Measurements from ENCODE around the gene CCDC188.

The CCDC188 gene

GRCh38 chr22:20143883-20144665 is 6.8 kb downstream of the CCDC188 start:
- no peaks in the 10 kb centered on the region for H3K4me1 ChIP-seq
- H3K4me3 ChIP-seq = no peak overlapping the region
- no peaks in the 10 kb centered on the region for H3K27me3 ChIP-seq
- H3K9me3 ChIP-seq = no peaks in the 10 kb centered on the region
- no peak for TF ChIP-seq CTCF (IDR thresholded peaks at IDR 0.05)
- no peak for DNase-seq
- H3K27ac ChIP-seq = no peak overlapping the region
- peaks cover 3 to 76% (median 39%) of the 10 kb centered on the region in 3 donors for H3K36me3 ChIP-seq
- intact Hi-C loops (cut with DNase I; ENCODE audit: low total_unique reads) = no loop called here

GRCh38 chr22:20142711-20143621 is 7.9 kb downstream of the CCDC188 start:
- H3K27me3 ChIP-seq = no peaks in the 10 kb centered on the region
- intact Hi-C loops (cut with DNase I; ENCODE audit: low total_unique reads) = no loop called here
- no peak overlapping the region for H3K27ac ChIP-seq
- H3K4me3 ChIP-seq = no peak overlapping the region
- H3K4me1 ChIP-seq = peaks cover 3 to 7% (median 4%) of the 10 kb centered on the region in 4 donors
- no peak for TF ChIP-seq CTCF (IDR thresholded peaks at IDR 0.05)
- peaks cover 3 to 77% (median 39%) of the 10 kb centered on the region in 3 donors for H3K36me3 ChIP-seq
- no peak for DNase-seq
- H3K9me3 ChIP-seq = no peaks in the 10 kb centered on the region

- Histone ChIP-seq H3K36me3 (peaks cover 3 to 70% (median 39%) of the 10 kb centered on the region in 3 donors), H3K9me3 (no peaks in the 10 kb centered on the region), H3K27me3 (no peaks in the 10 kb centered on the region), H3K27ac (no peak overlapping the region), H3K4me1 (peaks cover 9 to 22% (median 19%) of the 10 kb centered on the region in 4 donors), H3K4me3 (no peak overlapping the region)
- no peak for DNase-seq
- TF ChIP-seq CTCF (IDR thresholded peaks at IDR 0.05) = no peak
- intact Hi-C loops (cut with DNase I; ENCODE audit: low total_unique reads) = no loop called here
Measured at GRCh38 chr22:20141186-20142077, 9.4 kb downstream of the CCDC188 start.

GRCh38 chr22:20140521-20140964 is 10.3 kb downstream of the CCDC188 start:
- no peak for DNase-seq
- no peak overlapping the region for H3K4me3 ChIP-seq
- H3K9me3 ChIP-seq = no peaks in the 10 kb centered on the region
- no peak overlapping the region for H3K27ac ChIP-seq
- peaks cover 9 to 31% (median 28%) of the 10 kb centered on the region in 4 donors for H3K4me1 ChIP-seq
- TF ChIP-seq CTCF (IDR thresholded peaks at IDR 0.05) = no peak
- intact Hi-C loops (cut with DNase I; ENCODE audit: low total_unique reads) = no loop called here
- peaks cover 3 to 65% (median 39%) of the 10 kb centered on the region in 3 donors for H3K36me3 ChIP-seq
- H3K27me3 ChIP-seq = no peaks in the 10 kb centered on the region

- intact Hi-C loops (cut with DNase I; ENCODE audit: low total_unique reads) = no loop called here
- Histone ChIP-seq H3K4me1 (peaks cover 9 to 36% (median 33%) of the 10 kb centered on the region in 4 donors), H3K27ac (no peak overlapping the region), H3K36me3 (peaks cover 1 to 61% (median 36%) of the 10 kb centered on the region in 3 donors), H3K27me3 (no peaks in the 10 kb centered on the region), H3K4me3 (no peak overlapping the region), H3K9me3 (no peaks in the 10 kb centered on the region)
- no peak for TF ChIP-seq CTCF (IDR thresholded peaks at IDR 0.05)
- no peak for DNase-seq
Measured at GRCh38 chr22:20140107-20140445, 10.8 kb downstream of the CCDC188 start.

All from tibial artery (tissue), 4 donors.